ENCODE data around the gene GARS1. TPM values are rescaled to one million over a fixed set of nuclear protein-coding genes. Genes with fewer than 3 reads are reported as not detected.

GARS1 gene
- total and polyA plus RNA-seq, 9 of the 15 experiments (the other 6 are each of a cell fraction or from before 2014, with no cell fraction given), result 142 to 769 (median 272) TPM

- in situ Hi-C loops (cut with MboI) (no loop called here), intact Hi-C loops (cut with micrococcal nuclease) (no loop called here)
- H3K4me2 ChIP-seq (ENCODE audit: insufficient read depth, low read length), result no peak overlapping the region
- no peaks in the 10 kb centered on the region for H3K9me3 ChIP-seq (replicated peaks; ENCODE audit: control insufficient read depth, insufficient read depth, low read depth, low read length)
- DNase-seq (ENCODE audit: extremely low read depth in 1 of 4, low spot score in 3 of 4), result no peak
- H3K79me2 ChIP-seq (ENCODE audit: control insufficient read depth, insufficient read depth, low read length), result no peaks in the 10 kb centered on the region; the same call in 2 of the 3 replicates
- H3K36me3 ChIP-seq (ENCODE audit: control insufficient read depth, insufficient read depth, low read length), result peaks cover 100% of the 10 kb centered on the region
- H3K27ac ChIP-seq (ENCODE audit: extremely low read depth, low read depth, low read length), result no peak overlapping the region
- 95% methylated on average over 4 of the region's 4 CpGs for WGBS (ENCODE audit: insufficient coverage, low coverage, missing lambda C conversion rate)
- BruUV-seq (replicated peaks), result no TSS peak
- ATAC-seq, result no peak
- H2AFZ ChIP-seq (ENCODE audit: low read depth, low read length), result no peak overlapping the region
- H3K9me1 ChIP-seq (ENCODE audit: control insufficient read depth, insufficient read depth, low read length), result no peaks in the 10 kb centered on the region
- H3K4me3 ChIP-seq, result no peak overlapping the region
- ChIA-PET CTCF (ENCODE audit: low intra/inter-chr PET ratio) (no interaction called here), POLR2A (interaction anchor here (5.7 kb wide), 1 partner anchor 12 kb away, joined by 35 read pairs; no protein-coding TSS in a partner anchor)
- no peaks in the 10 kb centered on the region for H3K27me3 ChIP-seq (ENCODE audit: control insufficient read depth in 2 of 2, insufficient read depth in 2 of 2, low read length in 2 of 2)
- H4K20me1 ChIP-seq (replicated peaks; ENCODE audit: control insufficient read depth, insufficient read depth, low read length), result peaks cover 3% of the 10 kb centered on the region; the same call in 1 of the 2 replicates
- H3K9ac ChIP-seq (ENCODE audit: insufficient read depth in 1 of 2, low read depth in 2 of 2, low read length in 2 of 2), result no peak overlapping the region
- no peak for TF ChIP-seq SREBF1 (IDR thresholded peaks at IDR 0.05; ENCODE audit: borderline replicate concordance, low read depth, low read length)
- TF ChIP-seq TFAP4 (CRISPR knock-in tag; IDR thresholded peaks at IDR 0.05; ENCODE audit: borderline replicate concordance), result no peak
- TF ChIP-seq CBFA2T3 (IDR thresholded peaks at IDR 0.05), result no peak
- no peak for TF ChIP-seq E2F6 (IDR thresholded peaks at IDR 0.05; ENCODE audit: borderline replicate concordance in 1 of 2, extremely low read depth in 1 of 2, insufficient read depth in 1 of 2, insufficient read length in 1 of 2, low read depth in 1 of 2, low read length in 1 of 2, poor library complexity in 1 of 2, severe bottlenecking in 1 of 2)
- no peak for TF ChIP-seq ZBTB34 (CRISPR knock-in tag; IDR thresholded peaks at IDR 0.05)
- no peak for TF ChIP-seq SIRT6 (IDR thresholded peaks at IDR 0.05; ENCODE audit: low read depth, low read length)
- FAIRE-seq, result no peak
- no peaks in the 10 kb centered on the region for H3K4me1 ChIP-seq (replicated peaks in 1 of 2; ENCODE audit: control insufficient read depth in 2 of 2, insufficient read depth in 2 of 2, low read length in 2 of 2)
These were observed 36.3 kb downstream of the GARS1 start for GRCh38 chr7:30630986-30631385.
